H1 (cell line): ENCODE results near the gene ZNF516. TPM values are rescaled to one million over a fixed set of nuclear protein-coding genes. Genes with fewer than 3 reads are reported as not detected.

Experiments used
- CTCF ChIA-PET: fragments of 300-600 bp; sonication (Branson Sonifier 250); formaldehyde crosslinking; loops from one replicate; lab custom pipeline; 2021; ENCODE audit not compliant: partially characterized antibody; lab: Charles Lee
- POLR2A ChIA-PET: fragments of 300-600 bp; sonication (Branson Sonifier 250); formaldehyde crosslinking; loops from one replicate; lab custom pipeline; 2021; ENCODE audit warnings: inconsistent platforms; ENCODE audit not compliant: partially characterized antibody; lab: Charles Lee
- DNase-seq, 2 experiments: peaks; one replicate each; pipeline versions ENCODE4 v3.0.0 to v3.0.0-alpha.2; 2010 to 2022; ENCODE audit warnings: low spot score in 2 of 2, low read depth in 1 of 2, mixed read lengths in 1 of 2
- FAIRE-seq: peaks from 2 replicates; lab custom pipeline; 2011; peaks lifted over from hg19 to GRCh38; lab: Jason Lieb, UNC
- H2AFZ ChIP-seq: 2 replicates; pipeline ENCODE4 v1.8.1; 2012; ENCODE audit warnings: low read length, inconsistent platforms
- H2AK5ac ChIP-seq: 2 replicates; pipeline ENCODE4 v1.6.1; 2013; ENCODE audit warnings: low read depth, low read length
- H2BK120ac ChIP-seq: replicated peaks from 2 replicates; pipeline ENCODE3; 2013; ENCODE audit warnings: low read depth, low read length, inconsistent platforms
- H2BK12ac ChIP-seq: 2 replicates; pipeline ENCODE4 v1.6.1; 2013; ENCODE audit warnings: low read depth, low read length
- H2BK15ac ChIP-seq: 2 replicates; pipeline ENCODE4 v1.6.1; 2013; ENCODE audit warnings: low read length
- H2BK20ac ChIP-seq: 2 replicates; pipeline ENCODE4 v1.6.1; 2013; ENCODE audit warnings: low read length
- H2BK5ac ChIP-seq: 2 replicates; pipeline ENCODE4 v1.6.1; 2013; ENCODE audit warnings: low read depth, low read length
- H3K14ac ChIP-seq: 2 replicates; pipeline ENCODE4 v1.6.1; 2013; ENCODE audit warnings: inconsistent platforms; ENCODE audit not compliant: insufficient read length
- H3K18ac ChIP-seq: 2 replicates; pipeline ENCODE4 v1.6.1; 2013; ENCODE audit warnings: low read length; ENCODE audit errors: extremely low read depth
- H3K23ac ChIP-seq: 2 replicates; pipeline ENCODE4 v1.6.1; 2013; ENCODE audit warnings: inconsistent platforms; ENCODE audit not compliant: insufficient read length
- H3K23me2 ChIP-seq: 2 replicates; pipeline ENCODE4 v1.6.1; 2013; ENCODE audit warnings: low read depth, low read length
- H3K27ac ChIP-seq: 2 replicates; pipeline ENCODE4 v1.6.1; 2011; ENCODE audit warnings: low read depth, low read length, inconsistent platforms
- H3K27me3 ChIP-seq, 4 experiments: replicated peaks in 1 of 4; 1 replicate in 1 of 4; 2 replicates in 3 of 4; pipeline versions ENCODE4 v1.6.1 to v1.8.1; 2011 to 2013; ENCODE audit warnings: low read length in 3 of 4, mild to moderate bottlenecking in 3 of 4, inconsistent platforms in 2 of 4, mixed read lengths in 2 of 4, moderate library complexity in 1 of 4; ENCODE audit not compliant: control insufficient read depth in 3 of 4, insufficient read depth in 3 of 4; ENCODE audit errors: extremely low read depth in 1 of 4
- H3K36me3 ChIP-seq, 4 experiments: 2 replicates each; pipeline versions ENCODE4 v1.6.1 to v1.8.1; 2011 to 2013; ENCODE audit warnings: mild to moderate bottlenecking in 4 of 4, low read length in 3 of 4, moderate library complexity in 2 of 4, control low read depth in 1 of 4, inconsistent platforms in 1 of 4; ENCODE audit not compliant: insufficient read depth in 4 of 4, control insufficient read depth in 2 of 4
- H3K4ac ChIP-seq: replicated peaks from 2 replicates; pipeline ENCODE3; 2013; ENCODE audit warnings: low read length, low read depth, mixed read lengths, inconsistent platforms; ENCODE audit not compliant: insufficient read length
- H3K4me1 ChIP-seq, 4 experiments: replicated peaks in 1 of 4; 1 replicate in 1 of 4; 2 replicates in 3 of 4; pipeline versions ENCODE4 v1.6.1 to v1.8.1; 2011 to 2013; ENCODE audit warnings: low read length in 3 of 4, inconsistent platforms in 2 of 4, mixed read lengths in 1 of 4; ENCODE audit not compliant: insufficient read depth in 4 of 4, control insufficient read depth in 3 of 4
- H3K4me2 ChIP-seq, 2 experiments: 2 replicates each; pipeline versions ENCODE4 v1.6.1 to v1.8.1; 2011 to 2013; ENCODE audit warnings: low read depth in 2 of 2, low read length in 2 of 2, control low read depth in 1 of 2, inconsistent platforms in 1 of 2, mild to moderate bottlenecking in 1 of 2; ENCODE audit not compliant: insufficient read depth in 1 of 2
- H3K4me3 ChIP-seq, 4 experiments: fragments of 200-600, 300-600 bp in 1 of 4; sonication (generic), shearing (Covaris generic), sonication (Bioruptor Twin) in 1 of 4; 2 replicates each; pipeline versions ENCODE4 v1.5.1 to v1.8.1; 2011 to 2016; ENCODE audit warnings: low read length in 4 of 4, low read depth in 3 of 4, control low read depth in 2 of 4, inconsistent platforms in 2 of 4, mild to moderate bottlenecking in 2 of 4, mixed read lengths in 1 of 4, moderate library complexity in 1 of 4; ENCODE audit not compliant: insufficient read depth in 2 of 4; ENCODE audit errors: extremely low read depth in 1 of 4
- H3K56ac ChIP-seq: replicated peaks from 2 replicates; pipeline ENCODE3; 2013; ENCODE audit warnings: low read depth, mild to moderate bottlenecking, mixed read lengths, low read length, inconsistent platforms; ENCODE audit not compliant: insufficient read length
- H3K79me1 ChIP-seq: 2 replicates; pipeline ENCODE4 v1.6.1; 2013; ENCODE audit warnings: low read depth, low read length, control low read depth
- H3K79me2 ChIP-seq, 2 experiments: 2 replicates each; pipeline versions ENCODE4 v1.6.1 to v1.8.1; 2012 to 2013; ENCODE audit warnings: low read length in 2 of 2, mild to moderate bottlenecking in 2 of 2, inconsistent platforms in 1 of 2; ENCODE audit not compliant: insufficient read depth in 2 of 2, control insufficient read depth in 1 of 2
- H3K9ac ChIP-seq, 4 experiments: replicated peaks in 1 of 4; 1 replicate in 1 of 4; 2 replicates in 3 of 4; pipeline versions ENCODE4 v1.6.1 to v1.8.1; 2011 to 2013; ENCODE audit warnings: low read depth in 3 of 4, low read length in 3 of 4, control low read depth in 2 of 4, mild to moderate bottlenecking in 2 of 4, moderate library complexity in 2 of 4, inconsistent platforms in 1 of 4; ENCODE audit errors: extremely low read depth in 1 of 4
- H3K9me3 ChIP-seq, 2 experiments: 2 replicates each; pipeline versions ENCODE4 v1.6.1 to v1.8.1; 2012 to 2013; ENCODE audit warnings: mild to moderate bottlenecking in 2 of 2, moderate library complexity in 2 of 2, control low read depth in 1 of 2, inconsistent platforms in 1 of 2, low read depth in 1 of 2, low read length in 1 of 2, mixed read lengths in 1 of 2; ENCODE audit not compliant: insufficient read depth in 2 of 2
- H4K20me1 ChIP-seq, 2 experiments: replicated peaks in 1 of 2; 2 replicates each; pipeline versions ENCODE3 to v1.8.1; 2011 to 2013; ENCODE audit warnings: inconsistent platforms in 2 of 2, low read length in 2 of 2, mild to moderate bottlenecking in 1 of 2; ENCODE audit not compliant: insufficient read depth in 2 of 2, control insufficient read depth in 1 of 2
- H4K5ac ChIP-seq: 2 replicates; pipeline ENCODE4 v1.6.1; 2013; ENCODE audit warnings: low read length, low read depth, mixed read lengths, inconsistent platforms; ENCODE audit not compliant: insufficient read length
- H4K8ac ChIP-seq: 2 replicates; pipeline ENCODE4 v1.8.0; 2013; ENCODE audit warnings: mild to moderate bottlenecking, moderate library complexity, low read length, inconsistent platforms; ENCODE audit not compliant: insufficient read depth; ENCODE audit errors: extremely low read depth
- H4K91ac ChIP-seq: replicated peaks from 2 replicates; pipeline ENCODE3; 2013; ENCODE audit warnings: low read length, mixed read lengths, inconsistent platforms; ENCODE audit not compliant: insufficient read length
- WGBS, 2 experiments: shearing (Covaris generic) in 1 of 2; methylation state at CpG; one replicate each; pipeline versions ENCODE4 v1.1.6 to v1.1.7; 2013 to 2015; ENCODE audit warnings: low lambda C conversion rate in 2 of 2, mixed read lengths in 2 of 2, inconsistent platforms in 1 of 2, low coverage in 1 of 2, missing lambda C conversion rate in 1 of 2; ENCODE audit not compliant: insufficient replicate concordance in 2 of 2, insufficient coverage in 1 of 2, insufficient read length in 1 of 2; ENCODE audit errors: extremely low coverage in 1 of 2, missing lambda C conversion rate in 1 of 2; 5-methylcytosine and 5-hydroxymethylcytosine counted together
- polyA plus RNA-seq, 7 experiments: library from polyadenylated mRNA; depleted of rRNA in 3 of 7; stranded (reverse) in 5 of 7; unstranded in 2 of 7; fragments of >200 nt in 5 of 7; fragments of 200-250 nt in 2 of 7; gene quantifications; 1 replicate in 5 of 7; 2 replicates in 1 of 7; 4 replicates in 1 of 7; pipeline versions ENCODE4 v1.2.1 to v1.2.3, GENCODE V29; 2011 to 2013; ENCODE audit warnings: missing spikeins in 2 of 7, mixed read lengths in 2 of 7
- total RNA-seq: library from RNA; stranded (reverse); fragmentation: NEBNext Ultra II Directional; extraction: Animal tissue kit (Norgen Biotek cat#: 25700); gene quantifications from 2 replicates; pipeline ENCODE4 v1.2.1, GENCODE V29; 2021

The ZNF516 gene
- total and polyA plus RNA-seq, 2 of the 8 experiments (the other 6 are each of a cell fraction or from before 2014, with no cell fraction given), result 7.3 to 17.0 TPM

DNA sequence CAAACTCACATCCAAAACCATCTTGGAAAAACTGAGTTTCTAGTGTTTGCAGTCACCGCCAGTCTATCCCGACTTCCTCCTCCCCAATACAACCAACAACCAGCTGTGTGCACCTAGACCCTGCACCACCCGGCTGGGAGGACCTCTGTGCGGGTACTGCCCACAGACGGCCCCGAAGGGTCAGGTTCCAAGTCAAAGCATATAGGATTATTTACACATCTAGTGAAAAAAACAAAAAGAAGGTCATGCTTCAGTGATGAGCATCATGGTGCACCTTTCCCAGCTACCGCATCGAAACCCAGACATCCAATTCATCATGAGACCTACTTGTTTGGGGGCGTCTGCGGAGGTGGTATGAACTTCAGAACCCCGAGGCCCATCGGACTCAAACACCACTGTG lies 124.8 kb downstream of the ZNF516 start:
- H3K9me3 ChIP-seq, result no peaks in the 10 kb centered on the region
- H3K79me2 ChIP-seq, result no peaks in the 10 kb centered on the region
- no peak overlapping the region for H2AK5ac ChIP-seq
- H3K4ac ChIP-seq, result no peak overlapping the region
- H3K4me2 ChIP-seq, result no peak overlapping the region
- H4K91ac ChIP-seq, result no peak overlapping the region
- WGBS, 2 experiments, result 88% methylated on average over 12 of the region's 12 CpGs; no CpG with 5 or more reads in 1 of the 2 experiments
- no peak overlapping the region for H2BK120ac ChIP-seq
- H2BK15ac ChIP-seq, result no peak overlapping the region
- peaks cover 0 to 4% (median 2%) of the 10 kb centered on the region in 4 experiments; a peak in 3 of 7 replicates for H3K4me1 ChIP-seq
- no peak overlapping the region for H2AFZ ChIP-seq
- no peaks in the 10 kb centered on the region for H3K79me1 ChIP-seq
- H2BK5ac ChIP-seq, result no peak overlapping the region
- DNase-seq (no peak), FAIRE-seq (no peak)
- H3K23me2 ChIP-seq, result no peaks in the 10 kb centered on the region
- no peak overlapping the region for H3K27ac ChIP-seq
- H2BK20ac ChIP-seq, result no peak overlapping the region
- no peaks in the 10 kb centered on the region for H4K20me1 ChIP-seq
- H3K14ac ChIP-seq, result no peak overlapping the region
- ChIA-PET CTCF (interaction anchor here (0.6 to 1.1 kb wide), 3 partner anchors 9 to 163 kb away, joined by 3 read pairs; no protein-coding TSS in a partner anchor), POLR2A (no interaction called here)
- H3K27me3 ChIP-seq, result no peaks in the 10 kb centered on the region
- H2BK12ac ChIP-seq, result no peak overlapping the region
- H3K23ac ChIP-seq, result no peak overlapping the region
- H3K56ac ChIP-seq, result no peak overlapping the region
- H4K5ac ChIP-seq, result no peak overlapping the region
- no peak overlapping the region for H4K8ac ChIP-seq
- no peak overlapping the region for H3K18ac ChIP-seq
- H3K4me3 ChIP-seq, result no peak overlapping the region
- no peak overlapping the region for H3K9ac ChIP-seq
- peaks cover 0 to 3% (median under 1%) of the 10 kb centered on the region in 4 experiments; a peak in 1 of 8 replicates for H3K36me3 ChIP-seq
